Liver (tissue), 9 donors: ENCODE data around the gene AXDND1. TPM values are rescaled to one million over a fixed set of nuclear protein-coding genes. Genes with fewer than 3 reads are reported as not detected.

Experiments
- DNase-seq: peaks from one replicate; pipeline ENCODE4 v3.0.0-alpha.2; 2017; ENCODE audit warnings: low spot score
- H3K27ac ChIP-seq, 2 donors: one replicate each; pipeline ENCODE4 v1.7.0; 2013; ENCODE audit warnings: inconsistent platforms in 2 of 2, low read length in 2 of 2, control low read depth in 1 of 2, low read depth in 1 of 2, mild to moderate bottlenecking in 1 of 2
- H3K27me3 ChIP-seq, 4 donors: one replicate each; pipeline versions ENCODE4 v1.6.1 to v1.7.0; 2013; ENCODE audit warnings: low read length in 3 of 4, inconsistent platforms in 1 of 4, mild to moderate bottlenecking in 1 of 4, moderate library complexity in 1 of 4; ENCODE audit not compliant: control insufficient read depth in 4 of 4, insufficient read depth in 4 of 4
- H3K36me3 ChIP-seq, 4 donors: one replicate each; pipeline versions ENCODE4 v1.6.1 to v1.7.0; 2013; ENCODE audit warnings: low read length in 3 of 4, mild to moderate bottlenecking in 3 of 4, low read depth in 1 of 4, moderate library complexity in 1 of 4; ENCODE audit not compliant: control insufficient read depth in 4 of 4, insufficient read depth in 3 of 4
- H3K4me1 ChIP-seq, 4 donors: one replicate each; pipeline versions ENCODE4 v1.6.1 to v1.7.0; 2013; ENCODE audit warnings: low read length in 3 of 4, mild to moderate bottlenecking in 3 of 4, moderate library complexity in 1 of 4; ENCODE audit not compliant: control insufficient read depth in 4 of 4, insufficient read depth in 4 of 4
- H3K4me3 ChIP-seq, 3 donors: one replicate each; pipeline versions ENCODE4 v1.6.1 to v1.7.0; 2013; ENCODE audit warnings: low read length in 3 of 3, control low read depth in 1 of 3, low read depth in 1 of 3, mild to moderate bottlenecking in 1 of 3
- H3K9ac ChIP-seq, 2 donors: one replicate each; pipeline ENCODE4 v1.7.0; 2013; ENCODE audit warnings: low read length in 2 of 2, mild to moderate bottlenecking in 2 of 2, moderate library complexity in 2 of 2, control low read depth in 1 of 2, low read depth in 1 of 2
- H3K9me3 ChIP-seq, 4 donors: one replicate each; pipeline versions ENCODE4 v1.6.1 to v1.7.0; 2013; ENCODE audit warnings: low read length in 3 of 4; ENCODE audit not compliant: control insufficient read depth in 4 of 4
- EGR1 ChIP-seq, 2 donors: IDR thresholded peaks; 2 replicates each; pipeline ENCODE4 v1.6.1; 2016 to 2018; ENCODE audit warnings: antibody characterized with exemption in 2 of 2, low read depth in 2 of 2
- FOXA1 ChIP-seq: IDR thresholded peaks from 2 replicates; pipeline ENCODE4 v1.6.1; 2016; ENCODE audit warnings: antibody characterized with exemption
- FOXA2 ChIP-seq: IDR thresholded peaks from 2 replicates; pipeline ENCODE4 v1.6.1; 2016; ENCODE audit warnings: antibody characterized with exemption
- GABPA ChIP-seq, 2 donors: IDR thresholded peaks in 1 of 2; conservative IDR thresholded peaks in 1 of 2; 2 replicates each; pipeline ENCODE4 v1.6.1; 2016; ENCODE audit warnings: antibody characterized with exemption in 2 of 2, mild to moderate bottlenecking in 1 of 2, moderate library complexity in 1 of 2
- HNF4A ChIP-seq, 2 donors: conservative IDR thresholded peaks; 2 replicates each; pipeline ENCODE4 v1.6.1; 2016; ENCODE audit warnings: antibody characterized with exemption in 2 of 2, mild to moderate bottlenecking in 2 of 2
- HNF4G ChIP-seq: IDR thresholded peaks from 2 replicates; pipeline ENCODE4 v1.6.1; 2016; ENCODE audit warnings: antibody characterized with exemption
- JUND ChIP-seq, 2 donors: IDR thresholded peaks; 2 replicates each; pipeline ENCODE4 v1.6.1; 2016; ENCODE audit warnings: antibody characterized with exemption in 2 of 2
- NR2F2 ChIP-seq: IDR thresholded peaks from 2 replicates; pipeline ENCODE4 v1.6.1; 2016; ENCODE audit warnings: antibody characterized with exemption
- RAD21 ChIP-seq, 2 donors: IDR thresholded peaks; 2 replicates each; pipeline ENCODE4 v1.6.1; 2016; ENCODE audit warnings: antibody characterized with exemption in 2 of 2, mild to moderate bottlenecking in 2 of 2
- RXRA ChIP-seq, 2 donors: IDR thresholded peaks; 2 replicates each; pipeline ENCODE4 v1.6.1; 2017 to 2018; ENCODE audit warnings: antibody characterized with exemption in 2 of 2, mild to moderate bottlenecking in 1 of 2
- SP1 ChIP-seq: IDR thresholded peaks from 2 replicates; pipeline ENCODE4 v1.6.1; 2018; ENCODE audit warnings: antibody characterized with exemption, mild to moderate bottlenecking
- TAF1 ChIP-seq: conservative IDR thresholded peaks from 2 replicates; pipeline ENCODE4 v1.6.1; 2016; ENCODE audit warnings: antibody characterized with exemption, mild to moderate bottlenecking
- YY1 ChIP-seq: IDR thresholded peaks from 2 replicates; pipeline ENCODE4 v1.6.1; 2016; ENCODE audit warnings: antibody characterized with exemption, mild to moderate bottlenecking
- ZBTB33 ChIP-seq: IDR thresholded peaks from 2 replicates; pipeline ENCODE4 v1.6.1; 2016; ENCODE audit warnings: antibody characterized with exemption
- WGBS: extraction: QIAGEN DNeasy Blood & Tissue Kit; methylation state at CpG from one replicate; pipeline ENCODE4 v1.1.7; 2013; 5-methylcytosine and 5-hydroxymethylcytosine counted together
- polyA plus RNA-seq, 2 donors: library from polyadenylated mRNA; stranded (reverse) in 1 of 2; unstranded in 1 of 2; fragments of 200-250 nt in 1 of 2; fragments of >200 nt in 1 of 2; fragmentation: Nextera tagmentation in 1 of 2; extraction: Ambion mirVana in 1 of 2; gene quantifications; one replicate each; pipeline versions ENCODE4 v1.2.1 to v1.2.3, GENCODE V29; 2013 to 2015
- total RNA-seq, 2 donors: library from RNA; depleted of rRNA; stranded (reverse); fragments of >200 nt; gene quantifications; one replicate each; pipeline ENCODE4 v1.2.3, GENCODE V29; 2014
- TF ChIP-seq, protein P1 (sequence below): IDR thresholded peaks from 2 replicates; pipeline ENCODE4 v1.6.1; 2016; ENCODE audit warnings: antibody characterized with exemption
- TF ChIP-seq, protein P2 (sequence below): IDR thresholded peaks from 2 replicates; pipeline ENCODE4 v1.6.1; 2016; ENCODE audit warnings: antibody characterized with exemption
- TF ChIP-seq, protein P3 (sequence below): fragments of 150-350 bp; IDR thresholded peaks from 2 replicates; pipeline ENCODE4 v1.5.1; 2017; ENCODE audit warnings: improper control_type of control experiment, low read depth, low read length; ENCODE audit not compliant: missing input control
- TF ChIP-seq, protein P4 (sequence below): IDR thresholded peaks from 2 replicates; pipeline ENCODE4 v1.6.1; 2016; ENCODE audit warnings: antibody characterized with exemption, mild to moderate bottlenecking
- donor health status: healthy.
- donor health status: healthy.
- donor health status: healthy.
- donor health status: healthy.
- donor health status: healthy.

AXDND1 gene
- total RNA-seq = under 1 TPM in 1 of 2 donors, not detected in 1; 0.25 TPM
- polyA plus RNA-seq = not detected

DNA sequence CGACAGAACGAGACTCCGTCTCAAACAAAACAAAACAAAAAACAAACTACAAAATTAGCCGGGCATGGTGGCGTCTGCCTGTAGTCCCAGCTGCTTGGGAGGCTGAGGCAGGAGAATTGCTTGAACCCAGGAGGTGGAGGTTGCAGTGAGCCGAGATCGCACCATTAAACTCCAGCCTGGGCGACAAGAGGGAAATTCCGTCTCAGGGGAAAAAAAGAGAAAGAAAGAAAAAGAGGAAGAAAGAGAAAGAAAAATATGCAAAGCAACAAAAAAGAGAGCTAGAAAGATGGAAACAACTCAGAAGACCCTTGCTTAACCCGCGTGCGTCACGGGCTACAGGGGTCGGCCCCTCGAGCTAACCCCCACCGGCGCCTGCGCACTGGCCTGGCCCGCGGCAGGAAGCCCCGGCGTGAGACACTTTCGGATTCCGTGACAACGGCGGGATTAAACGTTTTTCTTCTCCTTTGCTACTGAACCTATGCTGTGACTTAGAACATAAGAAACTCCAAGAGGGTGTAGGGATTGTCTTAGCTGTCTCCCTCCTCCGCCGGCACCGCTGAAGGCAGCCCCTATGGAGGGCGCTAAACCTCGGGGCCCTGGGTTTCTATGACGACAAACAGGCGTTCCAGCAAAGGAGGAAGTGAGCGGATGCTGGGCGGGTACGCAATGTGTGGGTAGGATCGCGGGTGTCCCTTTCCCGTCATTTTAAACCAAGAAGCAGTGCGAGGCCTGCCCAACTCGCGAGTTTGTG is at the start of gene AXDND1:
AXDND1 (plus strand) TSS at position 630 of the 751 bp plus-strand sequence. CDS start 539 bp downstream, outside the sequence.
- Histone ChIP-seq H3K9me3 (no peaks in the 10 kb centered on the region), H3K27me3 (no peaks in the 10 kb centered on the region), H3K4me1 (peaks cover 0 to 4% (median 0%) of the 10 kb centered on the region in 4 donors), H3K9ac (peak within 1 kb of the TSS; percentile 62 to 71), H3K27ac (peak within 1 kb of the TSS; percentile 70 to 93), H3K36me3 (no peaks in the 10 kb centered on the region), H3K4me3 (peak within 1 kb of the TSS; percentile 77 to 78 (median 78))
- WGBS = 7% methylated on average over 43 of the region's 43 CpGs
- peak; percentile 75 for DNase-seq
- TF ChIP-seq, protein P1, sequence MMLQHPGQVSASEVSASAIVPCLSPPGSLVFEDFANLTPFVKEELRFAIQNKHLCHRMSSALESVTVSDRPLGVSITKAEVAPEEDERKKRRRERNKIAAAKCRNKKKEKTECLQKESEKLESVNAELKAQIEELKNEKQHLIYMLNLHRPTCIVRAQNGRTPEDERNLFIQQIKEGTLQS = no peak
- TF ChIP-seq YY1 (peak; percentile 76), EGR1 (IDR thresholded peaks at IDR 0.05; ENCODE audit: low read depth in 2 of 2) (no peak), NR2F2 (peak; percentile 68), HNF4G (no peak), TAF1 (peak; percentile 36), FOXA2 (no peak), ZBTB33 (no peak), FOXA1 (no peak), GABPA (IDR thresholded peaks at IDR 0.05 in 1 of 2, conservative IDR thresholded peaks at IDR 0.05 in 1 of 2) (peak; percentile 45 to 82), RAD21 (IDR thresholded peaks at IDR 0.05) (peak in 1 of 2 donors; percentile 20), SP1 (peak; percentile 26), JUND (IDR thresholded peaks at IDR 0.05) (peak in 1 of 2 donors; percentile 44), HNF4A (conservative IDR thresholded peaks at IDR 0.05) (peak in 1 of 2 donors; percentile 10), RXRA (IDR thresholded peaks at IDR 0.05) (peak; percentile 32 to 39)
- TF ChIP-seq, protein P2, sequence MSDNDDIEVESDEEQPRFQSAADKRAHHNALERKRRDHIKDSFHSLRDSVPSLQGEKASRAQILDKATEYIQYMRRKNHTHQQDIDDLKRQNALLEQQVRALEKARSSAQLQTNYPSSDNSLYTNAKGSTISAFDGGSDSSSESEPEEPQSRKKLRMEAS = peak; percentile 40
- TF ChIP-seq, protein P3, sequence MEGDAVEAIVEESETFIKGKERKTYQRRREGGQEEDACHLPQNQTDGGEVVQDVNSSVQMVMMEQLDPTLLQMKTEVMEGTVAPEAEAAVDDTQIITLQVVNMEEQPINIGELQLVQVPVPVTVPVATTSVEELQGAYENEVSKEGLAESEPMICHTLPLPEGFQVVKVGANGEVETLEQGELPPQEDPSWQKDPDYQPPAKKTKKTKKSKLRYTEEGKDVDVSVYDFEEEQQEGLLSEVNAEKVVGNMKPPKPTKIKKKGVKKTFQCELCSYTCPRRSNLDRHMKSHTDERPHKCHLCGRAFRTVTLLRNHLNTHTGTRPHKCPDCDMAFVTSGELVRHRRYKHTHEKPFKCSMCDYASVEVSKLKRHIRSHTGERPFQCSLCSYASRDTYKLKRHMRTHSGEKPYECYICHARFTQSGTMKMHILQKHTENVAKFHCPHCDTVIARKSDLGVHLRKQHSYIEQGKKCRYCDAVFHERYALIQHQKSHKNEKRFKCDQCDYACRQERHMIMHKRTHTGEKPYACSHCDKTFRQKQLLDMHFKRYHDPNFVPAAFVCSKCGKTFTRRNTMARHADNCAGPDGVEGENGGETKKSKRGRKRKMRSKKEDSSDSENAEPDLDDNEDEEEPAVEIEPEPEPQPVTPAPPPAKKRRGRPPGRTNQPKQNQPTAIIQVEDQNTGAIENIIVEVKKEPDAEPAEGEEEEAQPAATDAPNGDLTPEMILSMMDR = no peak
- TF ChIP-seq, protein P4, sequence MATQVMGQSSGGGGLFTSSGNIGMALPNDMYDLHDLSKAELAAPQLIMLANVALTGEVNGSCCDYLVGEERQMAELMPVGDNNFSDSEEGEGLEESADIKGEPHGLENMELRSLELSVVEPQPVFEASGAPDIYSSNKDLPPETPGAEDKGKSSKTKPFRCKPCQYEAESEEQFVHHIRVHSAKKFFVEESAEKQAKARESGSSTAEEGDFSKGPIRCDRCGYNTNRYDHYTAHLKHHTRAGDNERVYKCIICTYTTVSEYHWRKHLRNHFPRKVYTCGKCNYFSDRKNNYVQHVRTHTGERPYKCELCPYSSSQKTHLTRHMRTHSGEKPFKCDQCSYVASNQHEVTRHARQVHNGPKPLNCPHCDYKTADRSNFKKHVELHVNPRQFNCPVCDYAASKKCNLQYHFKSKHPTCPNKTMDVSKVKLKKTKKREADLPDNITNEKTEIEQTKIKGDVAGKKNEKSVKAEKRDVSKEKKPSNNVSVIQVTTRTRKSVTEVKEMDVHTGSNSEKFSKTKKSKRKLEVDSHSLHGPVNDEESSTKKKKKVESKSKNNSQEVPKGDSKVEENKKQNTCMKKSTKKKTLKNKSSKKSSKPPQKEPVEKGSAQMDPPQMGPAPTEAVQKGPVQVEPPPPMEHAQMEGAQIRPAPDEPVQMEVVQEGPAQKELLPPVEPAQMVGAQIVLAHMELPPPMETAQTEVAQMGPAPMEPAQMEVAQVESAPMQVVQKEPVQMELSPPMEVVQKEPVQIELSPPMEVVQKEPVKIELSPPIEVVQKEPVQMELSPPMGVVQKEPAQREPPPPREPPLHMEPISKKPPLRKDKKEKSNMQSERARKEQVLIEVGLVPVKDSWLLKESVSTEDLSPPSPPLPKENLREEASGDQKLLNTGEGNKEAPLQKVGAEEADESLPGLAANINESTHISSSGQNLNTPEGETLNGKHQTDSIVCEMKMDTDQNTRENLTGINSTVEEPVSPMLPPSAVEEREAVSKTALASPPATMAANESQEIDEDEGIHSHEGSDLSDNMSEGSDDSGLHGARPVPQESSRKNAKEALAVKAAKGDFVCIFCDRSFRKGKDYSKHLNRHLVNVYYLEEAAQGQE = peak; percentile 54
